GM19099 (cell line): ENCODE measurements around the gene EVI2B.

Source experiments
- POLR2A ChIP-seq: IDR thresholded peaks from 3 replicates; pipeline ENCODE4 v1.6.1; 2011; ENCODE audit warnings: low read depth; ENCODE audit not compliant: insufficient read length; ENCODE audit errors: extremely low read depth

EVI2B gene, protein sequence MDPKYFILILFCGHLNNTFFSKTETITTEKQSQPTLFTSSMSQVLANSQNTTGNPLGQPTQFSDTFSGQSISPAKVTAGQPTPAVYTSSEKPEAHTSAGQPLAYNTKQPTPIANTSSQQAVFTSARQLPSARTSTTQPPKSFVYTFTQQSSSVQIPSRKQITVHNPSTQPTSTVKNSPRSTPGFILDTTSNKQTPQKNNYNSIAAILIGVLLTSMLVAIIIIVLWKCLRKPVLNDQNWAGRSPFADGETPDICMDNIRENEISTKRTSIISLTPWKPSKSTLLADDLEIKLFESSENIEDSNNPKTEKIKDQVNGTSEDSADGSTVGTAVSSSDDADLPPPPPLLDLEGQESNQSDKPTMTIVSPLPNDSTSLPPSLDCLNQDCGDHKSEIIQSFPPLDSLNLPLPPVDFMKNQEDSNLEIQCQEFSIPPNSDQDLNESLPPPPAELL

DNA sequence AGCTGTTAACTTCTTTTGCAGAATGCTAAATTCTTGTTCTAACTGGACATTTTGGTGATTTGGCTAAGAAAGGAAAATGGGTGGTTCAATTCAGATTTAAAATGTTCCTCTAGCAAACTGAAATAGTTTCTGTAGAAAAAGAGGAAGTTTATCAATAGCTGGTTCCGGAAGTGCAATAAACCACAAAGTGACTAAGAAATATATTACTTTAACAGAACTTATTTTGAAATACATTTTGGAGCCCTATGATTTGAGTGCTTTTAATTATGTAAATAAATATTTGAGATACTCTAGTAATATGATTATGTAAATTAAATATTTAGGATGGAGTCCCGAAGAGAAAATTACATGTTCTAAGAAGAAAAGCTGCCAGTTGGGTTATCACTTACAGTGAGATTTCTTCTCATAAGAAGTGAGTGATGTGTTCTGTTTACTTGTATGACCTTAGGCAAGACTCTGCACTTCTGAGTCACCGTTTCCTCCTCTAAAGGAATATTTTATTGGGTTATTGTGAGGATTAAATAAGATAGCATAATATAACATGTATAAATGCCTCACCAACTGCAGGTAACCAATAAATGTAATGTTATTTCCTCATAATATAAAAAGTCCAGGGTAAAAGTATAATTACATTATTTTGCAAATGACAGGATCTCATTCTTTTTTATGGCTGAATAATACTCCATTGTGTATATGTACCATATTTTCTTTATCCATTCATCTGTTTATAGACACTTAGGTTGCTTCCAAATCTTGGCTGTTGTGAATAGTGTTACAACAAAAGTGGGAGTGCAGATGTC, at the start of gene EVI2B:
Gene EVI2B, minus strand, starts transcription at position 73 of the 800 bp plus-strand sequence. CDS start 8,445 bp downstream, outside the sequence.
- TF ChIP-seq POLR2A = peak; percentile 38

DNA sequence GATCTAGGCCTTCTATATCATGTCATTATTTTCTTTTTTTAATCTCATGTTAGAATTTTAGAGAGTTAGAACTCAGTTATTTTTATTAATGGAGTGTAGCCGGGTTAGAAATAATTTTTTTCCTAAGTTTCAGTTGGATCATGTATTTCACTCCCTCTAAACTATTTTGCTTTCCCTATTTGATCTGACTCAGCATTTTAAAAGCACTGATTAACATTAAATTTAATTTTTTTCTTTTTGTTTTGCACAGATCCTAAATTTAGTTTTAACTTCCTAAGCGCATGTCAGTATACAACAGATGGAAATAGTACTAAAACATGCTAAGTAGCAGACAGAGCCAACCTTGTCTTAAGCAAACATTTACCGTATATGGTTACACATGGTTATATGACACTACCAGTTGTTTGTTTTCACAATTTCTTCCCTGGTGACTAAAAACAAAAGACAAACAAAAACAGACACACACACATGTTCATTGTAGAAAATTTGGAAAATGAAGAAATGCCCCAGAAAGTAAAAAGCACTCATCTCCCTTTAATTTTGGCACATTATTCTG, 44.1 kb upstream of the EVI2B start:
- TF ChIP-seq POLR2A = no peak

DNA sequence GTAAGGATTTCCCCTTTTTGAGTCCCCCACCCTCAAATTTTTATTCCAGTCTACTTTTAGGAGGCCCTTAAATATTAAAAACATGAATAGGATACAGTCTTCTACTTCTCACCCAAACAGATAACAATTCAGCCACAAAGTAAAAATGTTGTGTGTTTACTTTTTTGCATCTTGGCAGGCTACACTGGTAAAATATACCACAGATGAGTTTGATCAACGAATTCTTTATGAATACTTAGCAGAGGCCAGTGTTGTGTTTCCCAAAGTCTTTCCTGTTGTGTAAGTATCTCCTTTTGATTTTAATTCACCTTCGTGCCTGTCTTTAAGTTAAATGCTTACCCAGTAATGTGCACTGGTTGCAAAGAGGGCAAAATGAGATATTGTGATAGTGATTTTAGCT, 43.2 kb upstream of the EVI2B start:
- no peak for TF ChIP-seq POLR2A

DNA sequence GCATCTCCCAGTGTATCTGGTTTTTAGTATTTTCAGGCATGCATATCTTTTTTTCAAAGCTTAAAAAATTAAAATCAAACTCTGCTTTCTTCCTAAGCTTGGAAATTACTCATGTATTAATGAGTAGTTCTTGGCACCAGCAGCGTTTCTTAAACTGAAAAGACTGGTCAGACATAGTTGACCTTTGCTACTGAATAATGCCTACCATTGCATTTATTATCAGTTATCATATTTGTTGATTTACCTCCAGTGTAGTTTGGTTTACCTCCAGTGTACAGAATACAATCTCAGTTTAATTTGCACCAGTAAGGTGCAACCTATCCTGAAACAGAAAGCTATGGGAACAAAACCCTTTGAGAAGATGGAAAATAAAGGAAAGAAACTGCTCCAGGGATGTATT, 42.1 kb upstream of the EVI2B start:
- TF ChIP-seq POLR2A = no peak

DNA sequence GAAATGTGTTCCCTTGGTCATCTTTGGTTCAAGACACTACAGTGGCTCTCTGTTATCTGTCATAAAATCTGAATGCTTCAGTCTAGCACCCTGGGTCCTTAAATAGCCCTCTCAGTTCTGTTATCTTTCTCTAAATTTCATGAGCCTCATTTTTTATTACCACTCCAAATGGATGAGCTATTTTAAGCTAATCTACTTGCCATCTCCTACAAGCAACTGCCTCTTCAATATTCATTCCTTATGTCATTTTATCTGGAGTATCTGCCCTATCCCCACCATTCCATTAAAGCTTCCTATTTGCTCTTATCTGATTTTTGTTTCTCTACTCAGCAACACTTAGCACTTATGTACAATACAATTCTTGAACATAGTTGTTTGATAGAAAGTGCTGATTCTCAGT, 35.6 kb upstream of the EVI2B start:
- TF ChIP-seq POLR2A = no peak

DNA sequence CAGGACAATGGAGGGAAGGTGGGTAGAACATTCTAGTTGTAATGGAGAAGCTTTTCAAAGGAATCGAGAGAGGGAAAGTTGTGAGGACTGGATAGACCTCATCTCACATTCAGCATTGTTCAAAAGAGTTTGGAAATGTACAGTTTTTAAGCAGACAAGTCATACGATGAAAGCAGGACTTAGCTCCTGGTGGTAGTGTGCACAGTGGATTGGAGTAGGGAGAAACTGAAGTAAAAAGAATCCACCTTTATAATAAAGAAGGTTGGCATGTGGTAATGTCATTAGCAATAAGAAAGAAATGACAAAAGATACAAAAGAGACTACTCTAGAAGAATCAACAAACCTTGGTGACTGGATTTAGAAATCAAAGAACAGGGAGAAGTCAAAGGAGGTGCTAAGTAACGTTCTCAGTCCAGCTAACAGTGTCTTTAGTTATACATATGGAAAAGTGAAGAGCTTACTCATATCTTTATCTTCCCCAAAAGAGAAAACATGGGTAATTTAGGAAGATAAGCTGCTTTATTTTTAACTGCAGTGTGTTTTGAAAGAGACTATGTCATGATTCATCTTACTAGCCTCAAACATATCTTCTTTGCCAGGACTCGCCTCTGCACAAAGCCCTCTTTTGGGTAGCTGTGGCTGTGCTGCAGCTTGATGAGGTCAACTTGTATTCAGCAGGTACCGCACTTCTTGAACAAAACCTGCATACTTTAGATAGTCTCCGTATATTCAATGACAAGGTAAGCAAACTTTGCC, 26.2 kb upstream of the EVI2B start:
- TF ChIP-seq POLR2A = no peak

DNA sequence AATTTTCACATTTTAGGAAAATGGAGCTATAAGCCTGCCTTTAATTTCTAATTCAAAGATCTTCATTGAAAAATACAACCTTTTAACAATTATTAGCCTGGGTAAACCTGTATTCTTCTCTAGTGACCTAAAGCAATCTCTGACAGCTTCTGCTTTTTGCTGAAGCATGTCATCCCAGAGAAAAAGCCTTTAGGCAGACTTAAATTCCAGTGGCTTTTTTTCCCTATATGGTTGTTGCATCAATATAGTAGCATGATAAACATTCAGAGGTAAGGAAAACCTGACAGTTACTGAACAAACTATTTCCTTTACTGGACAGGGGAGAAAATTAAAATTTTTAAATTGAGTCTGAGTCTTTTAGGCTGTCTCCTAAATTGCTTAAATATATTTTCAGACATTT, 15.4 kb upstream of the EVI2B start:
- TF ChIP-seq POLR2A = no peak

DNA sequence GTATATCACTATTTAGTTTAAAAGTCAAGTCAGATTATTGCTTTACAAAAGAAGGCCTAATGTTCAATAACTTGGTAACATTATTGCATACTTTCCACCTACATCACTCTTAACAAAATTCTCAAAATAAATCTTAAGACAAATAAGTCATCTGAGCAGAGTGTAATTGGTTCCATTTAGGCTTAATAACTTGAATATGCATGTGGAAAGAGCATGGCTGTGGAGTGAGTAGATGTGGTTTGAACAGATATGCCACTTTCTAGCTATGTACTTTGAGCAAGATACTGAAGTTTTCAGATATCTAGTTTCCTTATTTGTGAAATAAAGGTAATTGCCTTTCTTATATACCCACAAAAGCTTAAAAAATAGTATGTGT, 14.3 kb upstream of the EVI2B start:
- no peak for TF ChIP-seq POLR2A

DNA sequence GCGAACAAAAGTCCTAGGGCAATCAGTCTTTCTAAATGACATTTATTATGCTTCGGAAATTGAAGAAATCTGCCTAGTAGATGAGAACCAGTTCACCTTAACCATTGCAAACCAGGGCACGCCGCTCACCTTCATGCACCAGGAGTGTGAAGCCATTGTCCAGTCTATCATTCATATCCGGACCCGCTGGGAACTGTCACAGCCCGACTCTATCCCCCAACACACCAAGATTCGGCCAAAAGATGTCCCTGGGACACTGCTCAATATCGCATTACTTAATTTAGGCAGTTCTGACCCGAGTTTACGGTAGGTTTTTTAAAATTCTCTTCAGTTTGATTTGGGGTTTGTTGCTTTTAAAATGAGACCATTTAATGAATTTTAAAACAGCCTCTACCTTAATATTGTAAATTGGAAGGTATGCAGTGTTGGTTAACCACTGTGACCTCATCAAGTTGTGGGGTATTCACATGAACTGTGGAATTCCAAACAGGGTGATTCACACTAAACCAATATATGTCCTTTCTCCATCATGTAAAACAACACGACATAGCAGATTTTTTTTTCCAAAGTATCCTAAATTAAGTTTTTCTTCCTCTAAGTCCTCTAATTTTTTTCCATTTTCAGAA, 13.8 kb upstream of the EVI2B start:
- TF ChIP-seq POLR2A = no peak

DNA sequence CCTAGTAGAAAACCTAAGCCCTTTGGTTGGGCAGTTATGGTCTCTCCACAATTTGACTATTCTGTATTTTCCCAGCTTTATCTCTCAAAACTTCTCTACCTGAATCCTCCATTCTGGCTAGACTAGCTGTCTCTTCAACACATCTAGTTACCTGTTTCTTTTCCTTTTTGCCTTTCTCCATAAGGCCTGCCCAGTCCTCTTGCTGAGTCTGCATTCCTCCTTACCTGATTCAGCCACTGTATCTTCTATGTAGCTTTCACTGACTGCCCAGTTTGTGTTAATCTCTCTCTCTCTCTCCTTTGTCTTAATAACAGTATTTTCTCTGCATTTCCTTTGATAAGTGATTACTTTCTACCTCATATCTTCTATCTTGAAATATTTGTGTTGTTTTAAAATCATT, 9.7 kb upstream of the EVI2B start:
- no peak for TF ChIP-seq POLR2A

DNA sequence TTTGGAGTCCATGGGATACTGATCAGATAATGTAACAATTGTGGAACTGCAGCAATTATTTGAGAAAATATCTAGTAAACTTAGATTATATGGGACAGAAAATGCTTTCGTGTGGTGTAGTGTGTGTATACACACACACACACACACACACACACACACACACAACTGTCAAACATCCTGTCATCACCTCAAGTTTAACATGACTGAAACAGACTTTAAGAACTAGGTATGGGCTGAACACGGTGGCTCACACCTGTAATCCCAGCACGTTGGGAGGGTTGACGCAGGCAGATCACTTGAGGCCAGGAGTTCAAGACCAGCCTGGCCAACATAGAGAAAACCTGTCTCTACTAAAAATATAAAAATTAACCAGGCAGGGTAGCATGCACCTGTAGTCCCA, 8.1 kb upstream of the EVI2B start:
- TF ChIP-seq POLR2A = no peak

DNA sequence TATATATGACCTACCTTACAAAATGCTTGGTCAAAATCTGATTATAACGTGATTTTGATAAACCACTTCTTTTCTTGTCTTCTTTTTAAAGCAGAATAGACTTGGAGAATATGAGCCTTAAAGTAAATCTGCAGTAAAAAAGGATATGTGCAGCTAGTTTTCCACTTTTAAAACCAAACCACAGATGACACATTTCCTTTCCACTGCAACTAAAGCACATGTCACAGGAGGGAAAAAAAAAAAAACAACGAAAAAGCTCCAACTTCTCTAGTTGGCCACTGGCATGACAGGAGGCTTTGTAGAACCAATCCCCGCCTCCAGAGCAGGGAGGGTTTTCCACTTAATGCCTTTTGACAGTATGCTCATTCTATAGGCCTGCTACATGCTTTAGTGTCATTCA, 7.6 kb upstream of the EVI2B start, which contains the start of gene EVI2A:
Gene EVI2A, minus strand, starts transcription at position 142 of the 400 bp plus-strand sequence. CDS start 2,609 bp downstream, outside the sequence.
- no peak for TF ChIP-seq POLR2A

DNA sequence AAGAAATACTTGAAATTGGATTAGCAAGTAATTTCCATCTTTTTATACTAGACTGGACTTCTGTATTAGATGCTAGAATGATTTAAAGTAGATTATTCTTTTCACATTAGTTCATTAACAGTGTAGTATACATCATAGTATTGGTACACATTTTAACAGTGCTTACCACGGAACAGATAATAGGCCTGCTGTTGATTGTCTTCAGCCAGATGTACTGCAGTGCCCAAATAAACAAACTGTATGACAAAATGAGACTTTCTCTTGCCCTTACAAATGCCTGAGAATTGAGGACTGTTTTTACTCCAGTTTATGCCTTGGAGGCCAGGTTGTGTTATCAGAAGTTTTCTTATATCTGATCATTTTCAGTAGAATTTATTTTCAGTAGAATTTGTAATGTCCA, 6.9 kb upstream of the EVI2B start:
- TF ChIP-seq POLR2A = peak; percentile 22

DNA sequence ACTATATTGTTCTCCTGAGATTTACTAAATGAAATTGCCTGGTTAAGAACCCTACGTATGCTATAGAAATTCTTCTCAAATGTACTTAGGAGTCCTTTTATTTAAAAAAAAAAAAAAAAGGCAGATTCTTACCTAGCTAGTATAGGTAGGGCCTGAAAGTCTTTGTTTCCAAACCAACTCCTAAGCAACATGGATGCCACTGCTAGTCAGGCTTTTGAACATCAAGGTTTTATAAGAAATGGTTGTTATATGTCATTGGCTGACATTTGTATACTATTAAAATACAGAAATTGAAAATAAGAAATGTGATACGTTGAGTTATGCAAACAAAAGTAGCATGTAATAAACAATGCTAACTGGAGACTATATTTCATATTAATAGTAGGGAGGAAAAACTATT, 6.4 kb upstream of the EVI2B start:
- TF ChIP-seq POLR2A = no peak

DNA sequence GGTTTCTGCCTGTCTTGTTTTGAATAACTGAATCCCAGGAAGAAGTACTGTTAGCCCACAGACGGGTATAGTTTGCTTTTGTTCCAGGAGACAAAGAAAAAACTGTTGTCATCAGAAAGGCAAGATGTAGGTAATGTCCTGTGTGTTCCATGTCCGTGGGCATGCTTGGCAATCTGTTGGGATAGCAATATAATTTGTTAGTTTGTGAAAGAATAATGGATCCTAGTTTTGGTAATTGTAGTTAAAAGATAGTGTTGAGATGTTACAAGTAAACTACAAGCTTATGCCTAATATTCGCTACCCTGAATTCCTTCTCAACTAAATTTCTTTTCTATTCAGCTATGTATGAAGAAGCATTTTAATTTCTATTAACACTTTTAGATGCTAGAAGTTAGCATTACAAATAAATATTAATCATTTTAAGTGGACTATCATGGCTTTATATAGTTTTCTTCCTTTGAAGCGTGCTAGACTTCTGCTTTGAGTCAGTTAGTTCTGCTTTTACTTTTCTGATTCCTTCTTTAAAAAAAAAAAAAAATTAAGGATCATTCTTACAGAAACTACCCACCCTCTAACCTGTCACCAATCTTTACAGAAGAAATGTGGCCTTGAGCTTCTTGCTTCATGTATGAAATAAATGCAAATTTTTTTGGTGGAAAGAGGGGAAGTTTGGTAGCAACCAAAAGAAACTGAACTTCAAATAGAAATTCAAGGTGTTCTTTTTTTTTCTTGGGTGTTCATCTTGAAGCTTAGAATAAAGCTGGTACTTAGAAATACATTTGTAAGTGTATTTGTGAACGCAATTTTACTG, 5.2 kb upstream of the EVI2B start:
- TF ChIP-seq POLR2A = peak; percentile 8
